NCI-H82 treated with DMSO at 0.1 percent for 48 hours (cell line): ENCODE data around the gene BPIFB6.

Experiments
- DNase-seq: peaks from one replicate; lab custom pipeline; 2025; ENCODE audit not compliant: unreplicated experiment; lab: John Stamatoyannopoulos, UW

The BPIFB6 gene

DNA sequence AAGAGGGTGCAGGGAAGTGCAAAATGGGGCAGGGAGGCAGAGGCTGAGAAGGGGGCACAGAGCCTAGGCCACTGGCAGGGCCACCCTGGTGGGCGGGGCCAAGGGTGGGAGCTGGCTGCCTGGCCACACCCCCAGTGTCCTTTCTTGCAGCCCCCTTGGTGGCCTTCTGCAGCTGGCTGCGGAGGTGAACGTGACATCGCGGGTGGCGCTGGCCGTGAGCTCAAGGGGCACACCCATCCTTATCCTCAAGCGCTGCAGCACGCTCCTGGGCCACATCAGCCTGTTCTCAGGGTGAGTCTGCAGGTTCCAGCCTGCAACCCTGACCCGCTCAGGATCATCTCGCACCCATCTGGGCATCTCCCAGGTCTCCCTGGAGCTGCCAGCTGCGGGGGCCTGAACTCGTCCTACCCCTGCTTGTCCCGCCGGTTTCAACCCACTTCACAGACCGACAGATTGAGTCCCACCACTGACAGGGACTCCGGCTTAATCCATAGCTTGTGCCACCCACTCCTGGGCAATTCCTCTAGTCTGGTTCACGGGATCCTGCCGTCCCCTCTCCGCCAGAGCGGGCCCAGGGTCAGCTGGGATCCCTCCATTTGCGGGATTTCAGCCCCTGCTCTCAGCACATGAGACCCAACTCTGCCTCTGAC lies 28.4 kb downstream of the BPIFB6 start:
- no peak for DNase-seq

DNA sequence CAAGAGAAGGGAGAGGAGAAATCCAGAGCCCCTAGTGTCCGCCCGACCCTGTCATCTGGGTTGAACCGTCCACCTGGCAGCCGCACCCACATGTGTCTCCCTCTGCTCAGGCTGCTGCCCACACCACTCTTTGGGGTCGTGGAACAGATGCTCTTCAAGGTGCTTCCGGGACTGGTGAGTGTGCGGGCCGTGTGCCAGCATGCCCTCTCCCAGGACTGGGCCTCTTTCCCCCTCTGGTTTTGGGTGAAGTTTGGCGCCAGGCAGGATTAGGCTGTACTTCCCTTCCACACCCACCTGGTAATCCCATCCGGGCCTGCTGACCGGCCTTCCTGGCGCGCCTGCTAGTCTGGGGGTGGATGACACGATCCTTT lies 30.2 kb downstream of the BPIFB6 start:
- no peak for DNase-seq

DNA sequence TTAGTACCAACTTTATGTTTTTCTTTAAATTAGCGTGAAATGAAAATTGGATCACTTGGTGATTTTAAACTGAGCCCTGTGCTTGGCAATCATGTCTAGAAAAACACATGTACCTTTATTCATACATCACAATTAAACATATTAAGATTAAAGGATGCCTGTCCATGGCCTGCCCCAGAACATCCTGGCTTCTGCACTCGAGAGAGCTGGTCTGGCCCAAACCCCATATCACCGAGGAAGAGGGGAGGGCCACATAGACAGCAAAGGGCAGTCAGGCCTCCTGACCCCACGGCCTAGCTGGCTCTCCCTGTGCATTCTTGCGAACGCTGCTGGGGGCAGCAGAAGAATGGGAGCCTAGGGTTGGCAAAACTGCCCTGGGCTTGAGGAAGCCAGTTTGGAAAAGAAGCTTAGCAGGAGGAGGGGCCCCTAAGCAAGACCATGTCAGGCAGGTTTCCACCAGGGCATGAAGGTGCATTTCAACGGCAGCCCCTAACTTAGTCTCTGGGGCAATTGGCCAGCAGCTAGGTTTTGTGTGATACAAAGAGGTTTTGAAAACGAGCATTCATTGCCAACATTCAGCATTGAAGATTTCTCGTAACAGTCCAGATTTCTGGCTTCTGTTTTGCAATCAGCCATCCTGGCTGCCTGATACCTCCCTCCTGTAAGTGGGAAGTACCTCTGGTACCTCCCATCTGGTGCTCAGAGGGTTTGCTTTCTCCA lies 30.8 kb downstream of the BPIFB6 start:
- DNase-seq, result no peak

DNA sequence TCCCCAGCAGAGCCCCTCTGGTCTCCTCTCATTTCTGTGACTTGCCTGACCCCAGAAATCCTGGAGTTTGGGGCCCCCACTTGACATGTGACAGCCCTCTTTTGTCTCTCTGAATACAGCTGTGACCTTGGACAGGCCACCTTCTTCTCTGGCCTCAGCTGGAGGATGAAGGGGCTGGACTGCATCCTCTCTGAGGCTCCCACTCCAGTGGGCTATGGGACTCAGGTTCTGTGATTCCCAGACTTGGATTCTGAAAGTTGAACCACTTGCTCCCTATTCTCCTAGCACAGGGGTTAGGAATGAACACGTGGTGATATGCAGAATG lies 31.3 kb downstream of the BPIFB6 start:
- no peak for DNase-seq

DNA sequence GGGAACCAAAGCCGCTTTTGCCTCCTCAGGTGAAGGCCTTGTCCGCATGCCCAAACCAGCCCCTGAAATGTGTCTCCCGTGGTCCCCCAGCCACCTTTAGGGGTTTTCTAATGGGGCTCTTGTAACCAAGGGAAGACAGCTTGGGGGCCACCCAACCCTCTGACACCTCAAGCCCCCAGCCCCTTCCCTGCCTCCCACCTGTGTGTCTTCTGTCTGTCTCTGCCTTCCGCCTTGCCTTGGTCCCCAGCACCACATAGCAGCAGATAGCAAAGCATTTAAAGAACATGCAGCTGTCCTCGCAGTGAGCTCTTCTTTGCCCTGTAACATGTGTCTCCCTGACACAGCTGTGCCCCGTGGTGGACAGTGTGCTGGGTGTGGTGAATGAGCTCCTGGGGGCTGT lies 31.8 kb downstream of the BPIFB6 start:
- DNase-seq, result no peak

GRCh38 chr20:33064572-33065287 lies 33.3 kb downstream of the BPIFB6 start:
- no peak for DNase-seq

- DNase-seq, result no peak
These were observed 34.3 kb downstream of the BPIFB6 start for GRCh38 chr20:33065785-33066184.

DNA sequence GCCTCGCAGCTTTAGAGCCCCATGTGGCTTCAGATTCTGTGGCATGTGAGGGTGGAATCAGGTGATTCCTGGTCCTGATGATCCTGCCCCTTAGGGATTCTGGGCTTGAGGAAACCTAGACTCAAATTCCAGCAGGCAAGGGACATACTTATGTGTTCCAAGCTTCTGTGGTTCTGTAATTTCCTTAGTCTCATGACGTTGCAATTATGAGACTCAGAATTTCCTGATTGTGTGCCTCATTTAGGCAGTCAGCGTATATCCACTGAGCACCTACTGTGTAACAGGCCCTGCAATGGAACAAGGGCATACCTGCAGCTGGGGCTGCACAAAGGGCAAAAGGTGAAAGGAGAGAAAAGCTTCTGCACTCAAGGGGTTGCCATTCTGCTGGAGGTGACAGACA lies 36.4 kb downstream of the BPIFB6 start:
- no peak for DNase-seq

DNA sequence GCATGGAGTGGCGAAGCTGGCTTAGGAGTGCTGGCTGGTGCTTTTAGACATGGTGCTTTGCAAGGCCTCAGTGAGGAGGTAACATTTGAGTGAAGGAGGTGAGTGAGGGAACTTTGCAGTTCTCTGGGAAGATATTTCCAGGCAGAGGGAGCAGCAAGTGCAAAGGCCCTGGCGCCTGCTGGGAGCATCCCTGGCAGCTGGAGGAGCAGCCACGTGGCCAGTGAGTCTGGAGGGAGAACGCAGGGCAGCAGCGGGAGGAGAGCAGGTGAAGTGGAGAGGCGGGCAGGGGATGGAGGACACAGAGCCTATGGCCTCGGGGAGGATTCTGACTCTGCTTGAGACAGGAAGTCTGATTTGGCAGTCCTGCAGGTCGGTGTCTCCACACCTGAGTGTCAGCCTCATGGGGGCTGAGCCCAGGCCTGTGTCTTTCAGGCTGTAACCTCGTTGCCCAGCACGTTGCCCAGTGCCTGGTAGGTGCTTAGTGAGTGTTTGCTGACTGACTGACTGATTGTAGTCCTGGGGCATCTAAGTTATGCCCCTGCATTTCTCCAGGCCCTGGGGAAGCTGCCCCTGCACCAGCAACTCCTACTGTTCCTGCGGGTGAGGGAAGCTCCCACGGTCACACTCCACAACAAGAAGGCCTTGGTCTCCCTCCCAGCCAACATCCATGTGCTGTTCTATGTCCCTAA lies 36.9 kb downstream of the BPIFB6 start:
- DNase-seq, result no peak

- no peak for DNase-seq
These were observed 38.2 kb downstream of the BPIFB6 start for GRCh38 chr20:33069673-33070072.

- no peak for DNase-seq
These were observed 38.9 kb downstream of the BPIFB6 start for GRCh38 chr20:33070111-33071053.

DNA sequence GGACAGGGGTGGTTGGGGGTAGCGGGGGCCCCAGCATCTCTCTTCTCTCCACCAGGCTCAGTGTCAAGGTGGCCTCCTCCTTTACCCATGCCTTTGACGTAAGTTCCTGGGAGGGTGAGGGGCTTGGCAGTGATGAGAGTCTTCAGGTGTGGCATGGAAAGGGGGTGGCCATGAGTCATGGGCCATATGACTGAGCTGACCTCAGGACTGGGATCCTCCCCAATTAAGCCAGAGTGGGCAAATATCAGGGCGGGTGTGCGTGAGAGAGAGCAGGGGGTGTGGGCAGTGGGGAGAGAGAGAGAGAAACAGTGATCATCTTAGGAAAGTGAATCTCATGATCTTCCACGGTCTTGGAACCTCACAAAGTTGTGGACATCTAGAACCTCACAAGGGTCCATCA lies 39.8 kb downstream of the BPIFB6 start:
- no peak for DNase-seq

- DNase-seq, result no peak
These were observed 40.9 kb downstream of the BPIFB6 start for GRCh38 chr20:33072362-33072761.

- DNase-seq, result no peak
These were observed 41.4 kb downstream of the BPIFB6 start for GRCh38 chr20:33072813-33073212.

GRCh38 chr20:33074675-33075074 lies 43.2 kb downstream of the BPIFB6 start:
- no peak for DNase-seq

DNA sequence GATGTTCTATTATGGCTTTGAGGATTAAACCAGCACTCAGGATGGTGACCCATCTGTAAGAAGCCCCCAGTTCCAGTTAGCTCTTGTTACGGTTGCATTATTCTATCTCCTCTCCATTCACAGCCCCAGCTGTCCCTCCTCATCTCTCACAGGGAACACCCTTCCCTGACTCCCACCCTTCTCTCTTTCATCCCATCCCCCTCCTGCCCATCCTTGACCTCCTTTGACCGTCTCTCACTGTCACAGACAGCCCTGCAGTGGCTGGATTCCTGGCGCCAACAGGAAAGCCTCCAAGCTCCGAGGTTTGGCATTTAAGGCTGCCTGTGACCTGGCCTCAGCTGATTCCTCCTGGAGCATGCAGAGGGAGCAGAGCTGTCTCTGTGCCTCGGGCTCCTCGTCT lies 43.8 kb downstream of the BPIFB6 start:
- no peak for DNase-seq

- no peak for DNase-seq
These were observed 45.4 kb downstream of the BPIFB6 start for GRCh38 chr20:33076662-33077372.

- DNase-seq, result no peak
These were observed 47.8 kb downstream of the BPIFB6 start, which contains the start of gene BPIFB4 for GRCh38 chr20:33079259-33079658. TSS of gene BPIFB4 (plus strand) at chr20:33079643. CDS start at chr20:33081527, 1,884 bp downstream.

- no peak for DNase-seq
These were observed 50.1 kb downstream of the BPIFB6 start for GRCh38 chr20:33081411-33082154.
